HG02943 (cell line): ENCODE data around the gene RNLS.
"Not testable (repeated sequence)": the region's sequence is repeated elsewhere in the genome, so short reads cannot be mapped to it uniquely, and the experiment has no call there.

Source experiments
- ATAC-seq: cut with Tn5 transposase; IDR thresholded peaks from one replicate; pipeline ENCODE4 v1.9.1; 2021; ENCODE audit warnings: mild to moderate bottlenecking, low read depth, moderate library complexity; ENCODE audit not compliant: unreplicated experiment

RNLS gene

GRCh38 chr10:88315755-88316154 lies 267.4 kb downstream of the RNLS start:
- ATAC-seq = no peak

- ATAC-seq = no peak
These were observed 268.8 kb downstream of the RNLS start for GRCh38 chr10:88314362-88314761.

DNA sequence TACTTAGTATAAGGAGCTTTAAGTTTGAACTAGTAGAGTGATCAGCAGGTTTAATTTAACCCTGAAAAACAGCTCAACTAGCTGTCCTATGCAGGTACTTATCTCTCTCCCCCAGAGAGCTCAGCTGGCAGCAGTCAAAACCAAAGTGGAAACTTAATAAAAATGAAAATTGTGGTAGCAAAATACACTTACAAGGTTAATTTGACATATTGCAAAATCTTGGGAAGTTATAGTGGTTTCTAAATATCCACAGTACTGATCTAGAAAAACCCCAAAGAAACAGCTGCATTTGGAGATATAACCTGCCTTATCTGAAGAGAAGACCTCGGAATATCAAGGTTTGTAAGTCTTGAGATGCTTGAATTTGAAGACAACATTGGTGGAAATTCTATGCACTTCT lies 269.2 kb downstream of the RNLS start:
- no peak for ATAC-seq

- ATAC-seq = no peak
These were observed 270.3 kb downstream of the RNLS start for GRCh38 chr10:88312855-88313254.

DNA sequence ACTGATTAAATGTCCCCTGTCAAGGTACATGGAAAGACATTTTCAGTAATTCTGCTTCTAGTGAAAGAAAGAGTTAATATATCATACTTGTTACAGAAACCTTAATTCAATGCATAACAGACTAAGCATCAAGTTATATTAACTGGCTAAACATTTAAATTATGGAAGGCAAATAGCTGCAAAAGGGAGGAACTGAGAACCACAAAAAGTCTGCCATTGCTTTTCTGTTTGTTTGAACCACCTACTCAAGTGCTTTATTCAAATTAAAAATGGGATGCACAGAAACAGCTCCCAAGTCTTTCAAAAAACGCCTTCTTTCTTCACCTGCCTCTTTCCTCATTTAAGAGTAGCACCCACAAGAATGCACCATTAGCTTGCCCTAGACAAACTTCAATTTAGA lies 271.9 kb downstream of the RNLS start:
- ATAC-seq = no peak

DNA sequence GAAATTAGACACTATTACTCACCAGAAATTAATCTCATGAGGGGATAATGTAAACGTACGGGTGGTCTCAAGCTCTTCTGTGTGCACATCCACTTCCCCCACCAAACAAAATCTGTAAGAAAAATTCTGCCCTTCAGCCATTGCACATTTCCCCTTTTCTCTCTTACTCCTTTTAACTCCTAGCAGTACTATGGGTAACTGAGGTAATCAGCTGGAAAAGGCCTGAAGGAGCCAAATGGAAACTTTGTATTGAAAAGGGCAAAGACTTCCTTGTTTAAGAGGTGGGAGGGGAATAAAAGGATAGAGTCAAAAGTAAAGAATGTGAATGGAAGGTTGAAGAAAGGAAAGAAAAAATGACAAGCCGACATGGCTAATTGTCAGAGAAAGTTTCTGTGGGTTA lies 273.8 kb downstream of the RNLS start:
- no peak for ATAC-seq

GRCh38 chr10:88308361-88308760 lies 274.8 kb downstream of the RNLS start:
- ATAC-seq = not testable (repeated sequence)

- no peak for ATAC-seq
These were observed 283.3 kb downstream of the RNLS start for GRCh38 chr10:88299787-88300186.

GRCh38 chr10:88297103-88297502 lies 286.0 kb downstream of the RNLS start:
- ATAC-seq = no peak

- ATAC-seq = no peak
These were observed 289.4 kb downstream of the RNLS start for GRCh38 chr10:88293651-88294230.

- no peak for ATAC-seq
These were observed 290.0 kb downstream of the RNLS start for GRCh38 chr10:88293073-88293472.

- no peak for ATAC-seq
These were observed 291.0 kb downstream of the RNLS start for GRCh38 chr10:88292185-88292514.

- ATAC-seq = no peak
These were observed 291.6 kb downstream of the RNLS start for GRCh38 chr10:88291289-88292184.

GRCh38 chr10:88289342-88289741 lies 293.8 kb downstream of the RNLS start:
- no peak for ATAC-seq

GRCh38 chr10:88288320-88289059 lies 294.6 kb downstream of the RNLS start:
- ATAC-seq = no peak

- ATAC-seq = no peak
These were observed 297.1 kb downstream of the RNLS start for GRCh38 chr10:88286030-88286429.

DNA sequence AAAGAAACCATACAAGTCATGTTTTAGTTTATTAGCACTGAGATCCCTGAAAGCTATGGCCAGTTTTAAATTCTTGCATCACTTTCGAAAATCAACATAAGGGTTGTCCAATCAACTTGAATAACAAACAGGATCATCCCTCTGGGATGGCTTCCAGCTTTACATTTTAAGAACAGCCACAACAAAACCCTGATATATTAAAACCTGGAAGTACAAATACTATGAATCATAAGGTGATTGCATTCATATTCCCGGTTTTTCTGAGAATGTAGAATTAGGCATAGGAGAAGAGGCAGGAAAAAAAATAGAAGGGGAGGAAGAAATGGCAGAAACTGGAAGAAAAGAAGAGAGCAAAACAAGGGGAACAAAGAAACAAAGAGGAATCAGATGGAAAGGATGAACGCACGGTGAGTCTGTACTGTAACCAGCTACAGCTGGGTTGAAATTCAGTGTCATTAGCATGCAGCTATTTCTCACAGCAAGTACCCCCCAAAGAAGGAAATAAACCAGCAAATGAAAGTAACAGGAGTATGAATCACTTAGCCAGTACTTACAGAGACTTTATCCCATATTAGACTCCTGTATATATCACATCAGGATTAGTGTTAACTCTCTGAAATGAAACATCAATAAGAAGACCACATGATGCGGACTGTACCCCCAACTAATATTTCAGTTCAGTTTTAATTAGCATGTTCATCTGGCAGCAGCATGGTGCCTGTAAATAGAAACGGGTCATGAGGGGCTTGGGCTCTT lies 301.3 kb downstream of the RNLS start:
- no peak for ATAC-seq

GRCh38 chr10:88280518-88280917 lies 302.6 kb downstream of the RNLS start:
- no peak for ATAC-seq

DNA sequence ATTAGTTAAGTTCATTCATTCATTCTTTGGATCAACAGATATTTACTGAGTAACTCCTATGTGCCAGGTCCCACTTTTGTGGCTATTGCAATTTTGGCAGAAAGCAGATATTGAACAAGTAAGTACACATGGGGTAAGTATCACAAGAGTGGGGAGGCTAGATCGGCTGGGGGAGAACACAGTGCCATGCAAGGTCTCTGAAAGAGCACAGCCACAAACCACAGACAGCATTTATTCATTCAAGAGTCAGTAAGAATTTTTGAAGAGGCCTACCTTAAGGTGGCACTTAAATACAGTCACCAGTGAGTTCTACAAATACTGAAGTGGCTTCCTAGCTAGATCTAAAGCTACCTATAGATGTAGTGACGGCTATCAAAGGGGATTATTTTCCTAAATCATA lies 304.2 kb downstream of the RNLS start:
- ATAC-seq = no peak

GRCh38 chr10:88276945-88277344 lies 306.2 kb downstream of the RNLS start:
- ATAC-seq = not testable (repeated sequence)

DNA sequence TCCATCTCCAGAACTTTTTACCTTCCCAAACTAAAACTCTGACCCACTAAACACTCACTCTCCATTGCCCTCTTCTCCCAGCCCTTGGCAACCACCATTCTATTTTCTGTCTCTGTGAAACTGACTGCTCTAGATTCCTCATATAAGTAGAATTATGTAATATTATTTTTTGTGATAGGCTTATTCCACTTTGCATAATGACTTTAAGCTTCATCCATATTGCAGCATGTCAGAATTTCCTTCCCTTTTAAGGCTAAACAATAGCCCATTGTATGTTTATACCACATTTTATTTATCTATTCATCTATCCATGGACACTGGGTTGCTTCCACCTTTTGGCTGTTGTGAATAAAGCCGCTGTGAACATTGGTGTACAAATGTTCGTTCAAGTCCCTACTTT lies 308.8 kb downstream of the RNLS start:
- no peak for ATAC-seq
